A673 (cell line): ENCODE results near the gene OSBP2. TPM values are rescaled to one million over a fixed set of nuclear protein-coding genes. Genes with fewer than 3 reads are reported as not detected.

Experiments used
- BruUV-seq: library from RNA; stranded (reverse); fragments of 400-500 nt; replicated peaks from 2 replicates; lab custom pipeline; 2021; lab: Mats Ljungman, UMichigan
- CTCF ChIA-PET: fragments of 300-600 bp; sonication (Branson Sonifier 250); formaldehyde crosslinking; loops from one replicate; lab custom pipeline; 2022; ENCODE audit warnings: antibody characterized with exemption; lab: Charles Lee
- POLR2A ChIA-PET: fragments of 300-600 bp; sonication (Branson Sonifier 250); formaldehyde crosslinking; loops from one replicate; lab custom pipeline; 2022; ENCODE audit warnings: antibody characterized with exemption; ENCODE audit not compliant: low non-redundant PET; lab: Charles Lee
- DNase-seq: peaks from one replicate; pipeline ENCODE4 v3.0.0-alpha.2; 2015; ENCODE audit warnings: low spot score
- H3K27ac ChIP-seq: fragments of 200-600 bp; sonication (generic); 2 replicates; pipeline ENCODE4 v1.5.1; 2016; ENCODE audit warnings: mixed run types, low read depth, mild to moderate bottlenecking, mixed read lengths, antibody characterized with exemption, low read length; ENCODE audit not compliant: poor library complexity, severe bottlenecking
- H3K27me3 ChIP-seq: fragments of 200-600 bp; sonication (generic); replicated peaks from 2 replicates; pipeline ENCODE4 v1.6.1; 2017; ENCODE audit warnings: mixed run types, low read depth, mild to moderate bottlenecking, mixed read lengths, antibody characterized with exemption, low read length; ENCODE audit not compliant: insufficient read depth, poor library complexity
- H3K36me3 ChIP-seq: fragments of 200-600 bp; sonication (generic); 2 replicates; pipeline ENCODE4 v1.6.1; 2016; ENCODE audit warnings: mixed run types, mild to moderate bottlenecking, mixed read lengths, antibody characterized with exemption, low read length; ENCODE audit not compliant: insufficient read depth, poor library complexity, severe bottlenecking
- H3K4me1 ChIP-seq: fragments of 200-600 bp; sonication (generic); 2 replicates; pipeline ENCODE4 v1.6.1; 2017; ENCODE audit warnings: mixed run types, mild to moderate bottlenecking, mixed read lengths, antibody characterized with exemption, low read length; ENCODE audit not compliant: insufficient read depth, poor library complexity, severe bottlenecking
- H3K4me3 ChIP-seq: fragments of 200-600 bp; sonication (generic); 2 replicates; pipeline ENCODE4 v1.5.1; 2016; ENCODE audit warnings: low read depth, mixed run types, mild to moderate bottlenecking, mixed read lengths, low read length; ENCODE audit not compliant: poor library complexity, severe bottlenecking
- H3K9me3 ChIP-seq: fragments of 200-600 bp; sonication (generic); 2 replicates; pipeline ENCODE4 v1.6.1; 2016; ENCODE audit warnings: mixed run types, low read depth, mild to moderate bottlenecking, mixed read lengths, antibody characterized with exemption, low read length; ENCODE audit not compliant: poor library complexity, severe bottlenecking
- CTCF ChIP-seq: fragments of 300-800, 200-600 bp; sonication (generic); conservative IDR thresholded peaks from 2 replicates; pipeline ENCODE4 v1.5.1; 2017; ENCODE audit warnings: low read depth, mild to moderate bottlenecking, antibody characterized with exemption, low read length, moderate library complexity, mixed read lengths
- EZH2 ChIP-seq: fragments of 200-600 bp; sonication (generic); IDR thresholded peaks from 2 replicates; pipeline ENCODE4 v1.6.1; 2017; ENCODE audit warnings: borderline replicate concordance, low read depth, mild to moderate bottlenecking, mixed read lengths, antibody characterized with exemption, low read length; ENCODE audit not compliant: poor library complexity, severe bottlenecking
- intact Hi-C: fragments of 100-400 bp; cut with micrococcal nuclease; formaldehyde crosslinking; loops from one replicate; pipeline ENCODE4 v1.10.0; 2022; ENCODE audit not compliant: unreplicated experiment
- total RNA-seq: library from RNA; stranded (reverse); gene quantifications from 2 replicates; pipeline ENCODE4 v1.2.3, GENCODE V29; 2021

The OSBP2 gene
- total RNA-seq, 1 experiment from 2014 or later = 1.8 TPM

DNA sequence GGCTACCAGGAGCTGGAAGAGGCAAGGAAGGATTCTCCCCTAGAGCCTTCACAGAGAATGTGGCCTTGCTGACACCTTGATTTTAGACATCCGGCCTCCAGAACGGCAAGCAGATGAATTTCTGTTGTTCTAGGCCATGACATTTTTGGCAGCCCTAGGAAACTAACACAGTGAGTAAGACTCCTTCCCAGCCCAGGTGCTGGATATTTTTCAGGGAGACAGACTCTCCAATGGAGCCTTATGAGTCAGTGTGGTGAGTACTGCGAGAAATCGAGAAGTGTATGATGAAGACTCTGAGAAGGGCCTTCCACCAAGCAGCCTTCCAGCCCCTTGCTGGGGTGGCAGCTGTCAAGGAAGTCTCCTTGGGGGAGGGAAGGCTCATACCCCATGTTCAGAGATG lies 114.4 kb downstream of the OSBP2 start:
- Histone ChIP-seq H3K9me3 (no peaks in the 10 kb centered on the region), H3K36me3 (no peaks in the 10 kb centered on the region), H3K4me3 (no peak overlapping the region), H3K27ac (no peak overlapping the region), H3K27me3 (peaks cover 3% of the 10 kb centered on the region), H3K4me1 (peaks cover 2% of the 10 kb centered on the region)
- no peak for DNase-seq
- no TSS peak for BruUV-seq
- intact Hi-C loops = no loop called here
- CTCF ChIA-PET = no interaction called here
- POLR2A ChIA-PET = no interaction called here
- TF ChIP-seq CTCF = no peak
- no peak for TF ChIP-seq EZH2

- peaks cover 2% of the 10 kb centered on the region for H3K4me1 ChIP-seq
- H3K27me3 ChIP-seq = no peaks in the 10 kb centered on the region
- DNase-seq = no peak
- TF ChIP-seq CTCF = no peak
- TF ChIP-seq EZH2 = no peak
- no peaks in the 10 kb centered on the region for H3K36me3 ChIP-seq
- no peaks in the 10 kb centered on the region for H3K9me3 ChIP-seq
- no TSS peak for BruUV-seq
- no peak overlapping the region for H3K4me3 ChIP-seq
- no peak overlapping the region for H3K27ac ChIP-seq
- intact Hi-C loops = no loop called here
- ChIA-PET CTCF (no interaction called here), POLR2A (no interaction called here)
These were observed 115.4 kb downstream of the OSBP2 start for GRCh38 chr22:30810105-30810504.

DNA sequence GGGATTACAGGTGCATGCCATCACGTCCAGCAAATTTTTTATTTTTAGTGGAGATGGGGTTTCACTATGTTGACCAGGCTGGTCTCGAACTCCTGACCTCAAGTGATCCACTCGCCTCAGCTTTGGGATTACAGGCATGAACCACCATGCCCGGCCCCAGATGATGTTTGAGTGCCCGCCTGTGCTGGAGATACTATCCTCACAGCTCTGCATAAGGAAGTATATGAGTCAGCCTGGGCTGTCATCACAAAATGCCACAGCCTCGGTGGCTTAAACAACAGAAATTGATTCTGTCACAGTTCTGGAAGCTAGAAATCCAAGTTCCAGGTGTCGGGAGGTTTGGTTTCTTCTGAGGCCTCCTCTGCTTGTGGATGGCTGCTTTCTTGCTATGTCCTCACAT lies 119.3 kb downstream of the OSBP2 start:
- H3K36me3 ChIP-seq = no peaks in the 10 kb centered on the region
- no peak for TF ChIP-seq EZH2
- no peak for TF ChIP-seq CTCF
- no peaks in the 10 kb centered on the region for H3K4me1 ChIP-seq
- intact Hi-C loops = no loop called here
- DNase-seq = no peak
- no TSS peak for BruUV-seq
- POLR2A ChIA-PET = no interaction called here
- no peaks in the 10 kb centered on the region for H3K27me3 ChIP-seq
- H3K27ac ChIP-seq = no peak overlapping the region
- H3K9me3 ChIP-seq = no peaks in the 10 kb centered on the region
- H3K4me3 ChIP-seq = no peak overlapping the region
- CTCF ChIA-PET = no interaction called here
